NCI-H748 treated with DMSO at 0.1 percent for 48 hours (cell line): ENCODE data around the gene CADM1.

Experiments
- DNase-seq: peaks from one replicate; lab custom pipeline; 2025; lab: John Stamatoyannopoulos, UW

CADM1 gene

GRCh38 chr11:115207916-115208315 lies 296.3 kb downstream of the CADM1 start:
- DNase-seq: no peak

- DNase-seq: no peak
Measured at GRCh38 chr11:115207166-115207591, 297.0 kb downstream of the CADM1 start.

- DNase-seq: no peak
Measured at GRCh38 chr11:115206365-115207022, 297.7 kb downstream of the CADM1 start.

GRCh38 chr11:115202900-115203552 lies 301.2 kb downstream of the CADM1 start:
- DNase-seq: no peak

- no peak for DNase-seq
Measured at GRCh38 chr11:115202074-115202473, 302.1 kb downstream of the CADM1 start.

- no peak for DNase-seq
Measured at GRCh38 chr11:115201111-115201792, 303.0 kb downstream of the CADM1 start.

- no peak for DNase-seq
Measured at GRCh38 chr11:115199481-115200069, 304.6 kb downstream of the CADM1 start.

- peak; percentile 23 for DNase-seq
Measured at GRCh38 chr11:115198321-115198741, 305.9 kb downstream of the CADM1 start.

- no peak for DNase-seq
Measured at GRCh38 chr11:115197433-115197832, 306.8 kb downstream of the CADM1 start.

- no peak for DNase-seq
Measured at GRCh38 chr11:115197031-115197430, 307.2 kb downstream of the CADM1 start.

- no peak for DNase-seq
Measured at GRCh38 chr11:115194802-115195110, 309.5 kb downstream of the CADM1 start.

GRCh38 chr11:115193914-115194801 lies 310.1 kb downstream of the CADM1 start:
- no peak for DNase-seq

- DNase-seq: no peak
Measured at GRCh38 chr11:115191761-115192160, 312.5 kb downstream of the CADM1 start.

- DNase-seq: no peak
Measured at GRCh38 chr11:115190196-115190595, 314.0 kb downstream of the CADM1 start.

- no peak for DNase-seq
Measured at GRCh38 chr11:115188898-115189278, 315.3 kb downstream of the CADM1 start.

GRCh38 chr11:115188188-115188897 lies 315.9 kb downstream of the CADM1 start:
- DNase-seq: no peak

GRCh38 chr11:115185931-115186330 lies 318.3 kb downstream of the CADM1 start:
- no peak for DNase-seq

GRCh38 chr11:115185507-115185906 lies 318.7 kb downstream of the CADM1 start:
- DNase-seq: no peak

GRCh38 chr11:115184901-115185300 lies 319.3 kb downstream of the CADM1 start:
- no peak for DNase-seq

GRCh38 chr11:115183830-115184229 lies 320.4 kb downstream of the CADM1 start:
- DNase-seq: no peak

- DNase-seq: no peak
Measured at GRCh38 chr11:115183136-115183535, 321.1 kb downstream of the CADM1 start.
